Suprapubic skin (tissue), 4 donors: ENCODE data around the gene SH2B3.

Source experiments
- CTCF ChIP-seq, 2 donors: fragments of 200-600 bp in 1 of 2; fragments of 450-650 bp in 1 of 2; sonication (generic) in 1 of 2; IDR thresholded peaks; one replicate each; pipeline ENCODE4 v1.5.1; 2016 to 2019; ENCODE audit warnings: antibody characterized with exemption in 2 of 2, mild to moderate bottlenecking in 1 of 2, moderate library complexity in 1 of 2
- EP300 ChIP-seq: sonication (generic); formaldehyde crosslinking; IDR thresholded peaks from one replicate; pipeline ENCODE4 v1.6.1; 2017; ENCODE audit warnings: antibody characterized with exemption
- POLR2A ChIP-seq, 2 donors: fragments of 450-650 bp; IDR thresholded peaks; one replicate each; pipeline ENCODE4 v1.6.1; 2017; ENCODE audit warnings: antibody characterized with exemption in 2 of 2, mild to moderate bottlenecking in 2 of 2, moderate library complexity in 2 of 2
- POLR2AphosphoS5 ChIP-seq, 3 donors: sonication (generic); formaldehyde crosslinking; IDR thresholded peaks; one replicate each; pipeline ENCODE4 v1.6.1; 2017; ENCODE audit warnings: antibody characterized with exemption in 3 of 3

GRCh38 chr12:111451232-111451631 is 45.5 kb downstream of the SH2B3 start:
- TF ChIP-seq CTCF (IDR thresholded peaks at IDR 0.05), result no peak
- TF ChIP-seq POLR2A (IDR thresholded peaks at IDR 0.05), result no peak
- no peak for TF ChIP-seq POLR2AphosphoS5 (IDR thresholded peaks at IDR 0.05)
- TF ChIP-seq EP300, result no peak
